PC-9 (cell line): ENCODE data around the gene FAM114A1.

Source experiments
- EZH2 ChIP-seq: fragments of 200-600 bp; sonication (generic); IDR thresholded peaks from 2 replicates; pipeline ENCODE4 v1.8.0; 2017; ENCODE audit warnings: antibody characterized with exemption, low read depth
- TF ChIP-seq, protein P1 (sequence below): fragments of 200-600 bp; sonication (generic); conservative IDR thresholded peaks from 2 replicates; pipeline ENCODE4 v1.6.1; 2017; ENCODE audit warnings: mixed run types, antibody characterized with exemption, mild to moderate bottlenecking, moderate library complexity

DNA sequence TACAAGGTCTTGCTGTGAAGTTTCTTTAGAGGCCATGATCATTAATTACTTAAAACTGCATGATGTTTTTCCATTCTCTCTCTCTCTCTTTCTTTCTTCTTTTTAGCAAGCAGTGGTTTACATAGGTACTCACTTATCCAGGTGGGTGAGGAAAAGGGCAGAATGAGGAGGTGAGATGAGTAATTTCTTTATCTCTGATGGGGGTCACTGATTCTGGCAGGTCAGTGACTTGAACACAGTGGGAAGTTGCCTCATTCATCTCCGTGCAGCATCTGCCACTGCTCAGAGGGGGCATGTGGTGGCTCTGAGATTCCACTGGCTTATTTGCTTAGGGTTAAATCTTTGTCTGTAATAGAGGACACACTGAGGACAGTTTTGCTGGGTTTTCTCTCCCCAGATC is 62.6 kb downstream of the FAM114A1 start:
- TF ChIP-seq, protein P1, sequence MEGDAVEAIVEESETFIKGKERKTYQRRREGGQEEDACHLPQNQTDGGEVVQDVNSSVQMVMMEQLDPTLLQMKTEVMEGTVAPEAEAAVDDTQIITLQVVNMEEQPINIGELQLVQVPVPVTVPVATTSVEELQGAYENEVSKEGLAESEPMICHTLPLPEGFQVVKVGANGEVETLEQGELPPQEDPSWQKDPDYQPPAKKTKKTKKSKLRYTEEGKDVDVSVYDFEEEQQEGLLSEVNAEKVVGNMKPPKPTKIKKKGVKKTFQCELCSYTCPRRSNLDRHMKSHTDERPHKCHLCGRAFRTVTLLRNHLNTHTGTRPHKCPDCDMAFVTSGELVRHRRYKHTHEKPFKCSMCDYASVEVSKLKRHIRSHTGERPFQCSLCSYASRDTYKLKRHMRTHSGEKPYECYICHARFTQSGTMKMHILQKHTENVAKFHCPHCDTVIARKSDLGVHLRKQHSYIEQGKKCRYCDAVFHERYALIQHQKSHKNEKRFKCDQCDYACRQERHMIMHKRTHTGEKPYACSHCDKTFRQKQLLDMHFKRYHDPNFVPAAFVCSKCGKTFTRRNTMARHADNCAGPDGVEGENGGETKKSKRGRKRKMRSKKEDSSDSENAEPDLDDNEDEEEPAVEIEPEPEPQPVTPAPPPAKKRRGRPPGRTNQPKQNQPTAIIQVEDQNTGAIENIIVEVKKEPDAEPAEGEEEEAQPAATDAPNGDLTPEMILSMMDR, result no peak
- no peak for TF ChIP-seq EZH2
